ENCODE results near the gene RNH1. TPM values are rescaled to one million over a fixed set of nuclear protein-coding genes. Genes with fewer than 3 reads are reported as not detected.
A peak's percentile ranks its signal among the peaks of the same experiment; 100 is the strongest.

The RNH1 gene
- total RNA-seq, 1 experiment from 2014 or later, result 60.0 TPM

GRCh38 chr11:488992-489391 is 18.1 kb downstream of the RNH1 start:
- no peak overlapping the region for H3K27ac ChIP-seq (ENCODE audit: insufficient read length, low read depth, low read length)
- no peak overlapping the region for H3K18ac ChIP-seq (ENCODE audit: insufficient read length, low read depth, low read length)
- H4K20me1 ChIP-seq (ENCODE audit: control insufficient read depth, insufficient read depth, insufficient read length), result no peaks in the 10 kb centered on the region
- no peak overlapping the region for H3T11ph ChIP-seq (ENCODE audit: low read length)
- no peak overlapping the region for H3K14ac ChIP-seq (ENCODE audit: insufficient read depth, low read length)
- no peak overlapping the region for H4K8ac ChIP-seq (replicated peaks; ENCODE audit: insufficient read length, low read depth, low read length)
- no peak overlapping the region for H3K23ac ChIP-seq (ENCODE audit: insufficient read length, low read depth, low read length)
- H2BK15ac ChIP-seq (ENCODE audit: low read depth, low read length), result no peak overlapping the region
- WGBS (ENCODE audit: extremely low coverage, insufficient read length, low lambda C conversion rate), result no CpG with 5 or more reads among the region's 19 CpGs
- no peaks in the 10 kb centered on the region for H3K4me1 Mint-ChIP-seq
- no peak overlapping the region for H3K4me3 Mint-ChIP-seq
- no peak overlapping the region for H2AFZ ChIP-seq (ENCODE audit: low read length)
- H3K9me3 Mint-ChIP-seq, result no peaks in the 10 kb centered on the region
- no peak overlapping the region for H3K27ac Mint-ChIP-seq
- no peak overlapping the region for H2BK12ac ChIP-seq (ENCODE audit: insufficient read length, low read depth, low read length)
- no peak for TF ChIP-seq CTCF (conservative IDR thresholded peaks at IDR 0.05)
- peak; percentile 24 for DNase-seq
- H3K79me2 ChIP-seq (ENCODE audit: insufficient read depth, low read length), result no peaks in the 10 kb centered on the region; the same call in 1 of the 2 replicates
- no peaks in the 10 kb centered on the region for H3K27me3 Mint-ChIP-seq (ENCODE audit: low read depth)
- H2BK5ac ChIP-seq (ENCODE audit: insufficient read length, low read length), result no peak overlapping the region
- no peaks in the 10 kb centered on the region for H3K27me3 ChIP-seq (ENCODE audit: insufficient read depth, low read length)
- no peaks in the 10 kb centered on the region for H3K79me1 ChIP-seq (ENCODE audit: insufficient read depth, low read depth, low read length, poor library complexity, severe bottlenecking)
- no peaks in the 10 kb centered on the region for H3K4me1 ChIP-seq (ENCODE audit: insufficient read depth, low read length)
- no peak overlapping the region for H4K91ac ChIP-seq (ENCODE audit: insufficient read length, low read depth, low read length)
- peaks cover 3% of the 10 kb centered on the region for H3K23me2 ChIP-seq (ENCODE audit: insufficient read length, low read depth, low read length, poor library complexity, severe bottlenecking)
- no peak overlapping the region for H2BK120ac ChIP-seq (ENCODE audit: low read depth, low read length, poor library complexity, severe bottlenecking)
- H3K36me3 Mint-ChIP-seq (ENCODE audit: insufficient read depth in 1 of 3, low read depth in 3 of 3), result peaks cover 6 to 20% (median 17%) of the 10 kb centered on the region in 3 experiments
- no peak overlapping the region for H3K4me2 ChIP-seq (ENCODE audit: insufficient read depth, insufficient read length, low read length)
- H3K9me3 ChIP-seq (ENCODE audit: control insufficient read depth, low read depth, low read length), result no peaks in the 10 kb centered on the region
- no peak overlapping the region for H2BK20ac ChIP-seq (ENCODE audit: low read depth, low read length, poor library complexity, severe bottlenecking)
- H2AK5ac ChIP-seq (ENCODE audit: insufficient read length, low read length), result no peak overlapping the region
- H4K5ac ChIP-seq (ENCODE audit: insufficient read length, low read depth, low read length), result no peak overlapping the region
- no peak overlapping the region for H3K9ac ChIP-seq (ENCODE audit: extremely low read depth, insufficient read length, low read length)
- H3K4ac ChIP-seq (ENCODE audit: low read depth, low read length), result no peak overlapping the region
- no peak overlapping the region for H3K56ac ChIP-seq (ENCODE audit: insufficient read length, low read depth, low read length)
